GM18502 (cell line): Measurements from ENCODE around the gene SAE1.
"Not testable (repeated sequence)": the region's sequence is repeated elsewhere in the genome, so short reads cannot be mapped to it uniquely, and the experiment has no call there.

Source experiments
- ATAC-seq: cut with Tn5 transposase; IDR thresholded peaks from one replicate; pipeline ENCODE4 v1.9.1; 2021; ENCODE audit warnings: mild to moderate bottlenecking; ENCODE audit not compliant: unreplicated experiment, poor library complexity

Gene SAE1

GRCh38 chr19:47231215-47232054 lies 100.8 kb downstream of the SAE1 start:
- peak; percentile 37 for ATAC-seq

GRCh38 chr19:47232422-47233211 lies 102.0 kb downstream of the SAE1 start:
- no peak for ATAC-seq

GRCh38 chr19:47236072-47236675 lies 105.5 kb downstream of the SAE1 start:
- no peak for ATAC-seq

- ATAC-seq: no peak
These were observed 108.5 kb downstream of the SAE1 start for GRCh38 chr19:47239152-47239551.

- no peak for ATAC-seq
These were observed 109.1 kb downstream of the SAE1 start for GRCh38 chr19:47239610-47240296.

- ATAC-seq: no peak
These were observed 109.9 kb downstream of the SAE1 start for GRCh38 chr19:47240556-47240955.

GRCh38 chr19:47240996-47241918 lies 110.6 kb downstream of the SAE1 start:
- no peak for ATAC-seq

- no peak for ATAC-seq
These were observed 111.4 kb downstream of the SAE1 start for GRCh38 chr19:47241919-47242577.

GRCh38 chr19:47243364-47243775 lies 112.7 kb downstream of the SAE1 start:
- peak; percentile 4 for ATAC-seq

- ATAC-seq: peak; percentile 64
These were observed 113.3 kb downstream of the SAE1 start for GRCh38 chr19:47243776-47244547.

- ATAC-seq: no peak
These were observed 116.8 kb downstream of the SAE1 start for GRCh38 chr19:47247308-47247990.

GRCh38 chr19:47253016-47253415 lies 122.4 kb downstream of the SAE1 start:
- not testable (repeated sequence) for ATAC-seq

- ATAC-seq: no peak
These were observed 122.8 kb downstream of the SAE1 start for GRCh38 chr19:47253467-47253881.

- ATAC-seq: no peak
These were observed 123.3 kb downstream of the SAE1 start for GRCh38 chr19:47253970-47254369.

GRCh38 chr19:47255879-47256692 lies 125.5 kb downstream of the SAE1 start, which contains the start of gene CCDC9:
CCDC9 (plus strand) TSS chr19:47256525; CDS start chr19:47258401, 1,876 bp downstream.
- ATAC-seq: peak; percentile 48

- ATAC-seq: peak; percentile 71
These were observed 126.2 kb downstream of the SAE1 start for GRCh38 chr19:47256693-47257410.
